ENCODE measurements around the gene SYCE1L.
"Not testable (repeated sequence)": the region's sequence is repeated elsewhere in the genome, so short reads cannot be mapped to it uniquely, and the experiment has no call there.

The SYCE1L gene

GRCh38 chr16:77219437-77219836 is 20.2 kb downstream of the SYCE1L start:
- Mint-ChIP-seq H3K4me3 (no peak overlapping the region), H3K9me3 (ENCODE audit: low read depth) (no peaks in the 10 kb centered on the region), H3K27ac (no peak overlapping the region), H3K27me3 (no peaks in the 10 kb centered on the region), H3K4me1 (ENCODE audit: low read depth) (no peaks in the 10 kb centered on the region), H3K36me3 (no peaks in the 10 kb centered on the region)

DNA sequence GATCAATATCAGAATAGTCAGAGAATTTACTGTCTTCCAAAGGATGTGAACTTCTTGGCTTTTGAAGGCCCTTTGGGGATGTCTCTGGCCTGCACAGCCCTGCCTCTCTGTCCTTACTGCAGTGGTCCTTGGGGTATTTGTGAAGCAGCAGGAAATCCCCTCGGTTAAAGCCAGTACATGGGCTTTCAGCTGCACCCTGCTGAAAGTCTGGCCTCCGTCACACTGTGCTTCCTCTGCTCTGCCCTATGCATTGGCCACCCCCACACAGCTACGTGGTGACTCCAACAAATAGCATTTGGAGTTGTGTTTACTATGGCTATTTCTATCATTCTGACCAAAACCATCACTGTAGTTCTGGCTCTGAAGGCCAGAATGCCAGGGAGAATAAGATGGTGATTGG is 21.2 kb downstream of the SYCE1L start:
- H3K36me3 Mint-ChIP-seq: no peaks in the 10 kb centered on the region
- peaks cover under 1% of the 10 kb centered on the region for H3K27me3 Mint-ChIP-seq
- no peak overlapping the region for H3K27ac Mint-ChIP-seq
- H3K4me3 Mint-ChIP-seq: no peak overlapping the region
- H3K9me3 Mint-ChIP-seq (ENCODE audit: low read depth): no peaks in the 10 kb centered on the region
- no peaks in the 10 kb centered on the region for H3K4me1 Mint-ChIP-seq (ENCODE audit: low read depth)

- Mint-ChIP-seq H3K36me3 (no peaks in the 10 kb centered on the region), H3K4me3 (no peak overlapping the region), H3K27ac (no peak overlapping the region), H3K9me3 (ENCODE audit: low read depth) (no peaks in the 10 kb centered on the region), H3K27me3 (peaks cover 2% of the 10 kb centered on the region), H3K4me1 (ENCODE audit: low read depth) (no peaks in the 10 kb centered on the region)
Observed at GRCh38 chr16:77221482-77221881, 22.3 kb downstream of the SYCE1L start.

- no peaks in the 10 kb centered on the region for H3K4me1 Mint-ChIP-seq (ENCODE audit: low read depth)
- no peaks in the 10 kb centered on the region for H3K36me3 Mint-ChIP-seq
- no peaks in the 10 kb centered on the region for H3K9me3 Mint-ChIP-seq (ENCODE audit: low read depth)
- peaks cover 2% of the 10 kb centered on the region for H3K27me3 Mint-ChIP-seq
- H3K27ac Mint-ChIP-seq: no peak overlapping the region
- H3K4me3 Mint-ChIP-seq: no peak overlapping the region
Observed at GRCh38 chr16:77223184-77223583, 24.0 kb downstream of the SYCE1L start.

GRCh38 chr16:77225182-77225581 is 26.0 kb downstream of the SYCE1L start:
- H3K4me3 Mint-ChIP-seq: no peak overlapping the region
- no peaks in the 10 kb centered on the region for H3K36me3 Mint-ChIP-seq
- H3K4me1 Mint-ChIP-seq (ENCODE audit: low read depth): no peaks in the 10 kb centered on the region
- H3K27me3 Mint-ChIP-seq: peaks cover 8% of the 10 kb centered on the region
- H3K9me3 Mint-ChIP-seq (ENCODE audit: low read depth): no peaks in the 10 kb centered on the region
- no peak overlapping the region for H3K27ac Mint-ChIP-seq

DNA sequence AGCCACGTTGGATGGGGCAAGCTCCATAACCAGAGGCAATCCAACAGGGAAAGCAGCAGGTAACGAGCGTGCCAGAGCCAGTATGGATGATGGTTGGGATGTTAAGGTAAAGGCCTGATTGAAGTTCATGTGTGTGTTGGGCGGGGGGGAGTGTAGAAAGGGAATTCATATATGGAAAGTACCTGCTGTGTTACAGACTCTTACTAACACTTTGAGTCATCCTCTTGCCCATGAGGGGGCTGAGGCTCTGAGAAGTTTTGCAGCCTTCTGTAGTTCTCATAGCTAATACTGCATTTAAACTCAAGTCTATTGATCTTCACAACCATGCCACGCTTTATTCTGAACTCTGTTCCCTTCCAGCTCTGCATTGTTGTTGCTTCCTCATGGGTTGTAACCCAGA is 28.5 kb downstream of the SYCE1L start:
- Mint-ChIP-seq H3K36me3 (no peaks in the 10 kb centered on the region), H3K9me3 (ENCODE audit: low read depth) (no peaks in the 10 kb centered on the region), H3K4me3 (no peak overlapping the region), H3K4me1 (ENCODE audit: low read depth) (no peaks in the 10 kb centered on the region), H3K27ac (no peak overlapping the region), H3K27me3 (peaks cover 11% of the 10 kb centered on the region)

GRCh38 chr16:77231047-77231446 is 31.8 kb downstream of the SYCE1L start:
- H3K4me3 Mint-ChIP-seq: no peak overlapping the region
- H3K36me3 Mint-ChIP-seq: no peaks in the 10 kb centered on the region
- no peak overlapping the region for H3K27ac Mint-ChIP-seq
- peaks cover 12% of the 10 kb centered on the region for H3K27me3 Mint-ChIP-seq
- H3K4me1 Mint-ChIP-seq (ENCODE audit: low read depth): no peaks in the 10 kb centered on the region
- H3K9me3 Mint-ChIP-seq (ENCODE audit: low read depth): no peaks in the 10 kb centered on the region

GRCh38 chr16:77233799-77234519 is 34.8 kb downstream of the SYCE1L start:
- Mint-ChIP-seq H3K36me3 (no peaks in the 10 kb centered on the region), H3K4me1 (ENCODE audit: low read depth) (peaks cover 3% of the 10 kb centered on the region), H3K27me3 (peaks cover 7% of the 10 kb centered on the region), H3K27ac (no peak overlapping the region), H3K4me3 (no peak overlapping the region), H3K9me3 (ENCODE audit: low read depth) (no peaks in the 10 kb centered on the region)

- Mint-ChIP-seq H3K9me3 (ENCODE audit: low read depth) (no peaks in the 10 kb centered on the region), H3K27me3 (peaks cover 6% of the 10 kb centered on the region), H3K4me1 (ENCODE audit: low read depth) (peaks cover 3% of the 10 kb centered on the region), H3K36me3 (no peaks in the 10 kb centered on the region), H3K27ac (no peak overlapping the region), H3K4me3 (no peak overlapping the region)
Observed at GRCh38 chr16:77234611-77235010, 35.4 kb downstream of the SYCE1L start.

GRCh38 chr16:77236063-77236511 is 36.9 kb downstream of the SYCE1L start:
- peaks cover 3% of the 10 kb centered on the region for H3K27me3 Mint-ChIP-seq
- peaks cover 3% of the 10 kb centered on the region for H3K4me1 Mint-ChIP-seq (ENCODE audit: low read depth)
- H3K36me3 Mint-ChIP-seq: no peaks in the 10 kb centered on the region
- no peak overlapping the region for H3K27ac Mint-ChIP-seq
- H3K4me3 Mint-ChIP-seq: peak overlapping the region; percentile 42
- H3K9me3 Mint-ChIP-seq (ENCODE audit: low read depth): no peaks in the 10 kb centered on the region

DNA sequence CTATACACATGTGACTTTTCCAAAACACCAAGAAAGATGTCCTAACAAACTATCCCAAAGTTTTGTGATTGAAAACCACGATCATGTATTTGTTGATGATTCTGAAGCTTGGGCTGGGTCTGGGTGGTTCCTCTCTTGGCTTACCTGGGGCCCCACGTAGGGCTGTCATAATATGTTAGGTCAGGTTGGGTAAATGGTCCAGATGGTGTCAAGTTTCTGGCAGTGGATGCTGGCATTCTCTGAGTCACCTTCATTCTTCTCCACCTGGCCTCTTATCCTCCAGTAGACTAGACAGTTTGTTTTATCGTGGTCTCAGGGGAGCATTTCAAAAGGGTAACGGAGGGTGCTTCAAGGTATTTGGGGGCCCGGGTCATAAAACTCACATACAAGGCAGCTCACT is 39.4 kb downstream of the SYCE1L start:
- H3K4me1 Mint-ChIP-seq (ENCODE audit: low read depth): peaks cover 3% of the 10 kb centered on the region
- H3K4me3 Mint-ChIP-seq: no peak overlapping the region
- no peaks in the 10 kb centered on the region for H3K9me3 Mint-ChIP-seq (ENCODE audit: low read depth)
- H3K27ac Mint-ChIP-seq: no peak overlapping the region
- peaks cover 3% of the 10 kb centered on the region for H3K27me3 Mint-ChIP-seq
- H3K36me3 Mint-ChIP-seq: no peaks in the 10 kb centered on the region

GRCh38 chr16:77242471-77242870 is 43.3 kb downstream of the SYCE1L start:
- not testable (repeated sequence) for H3K4me3 Mint-ChIP-seq; H3K9me3 Mint-ChIP-seq (ENCODE audit: low read depth); H3K27me3 Mint-ChIP-seq; H3K36me3 Mint-ChIP-seq; H3K4me1 Mint-ChIP-seq (ENCODE audit: low read depth); H3K27ac Mint-ChIP-seq

GRCh38 chr16:77246150-77246549 is 46.9 kb downstream of the SYCE1L start:
- H3K27ac Mint-ChIP-seq: no peak overlapping the region
- no peaks in the 10 kb centered on the region for H3K9me3 Mint-ChIP-seq (ENCODE audit: low read depth)
- no peaks in the 10 kb centered on the region for H3K36me3 Mint-ChIP-seq
- no peaks in the 10 kb centered on the region for H3K4me1 Mint-ChIP-seq (ENCODE audit: low read depth)
- no peak overlapping the region for H3K4me3 Mint-ChIP-seq
- H3K27me3 Mint-ChIP-seq: no peaks in the 10 kb centered on the region

- no peak overlapping the region for H3K4me3 Mint-ChIP-seq
Observed at GRCh38 chr16:77250400-77250799, 51.2 kb downstream of the SYCE1L start.

More at GRCh38 chr16:77250400-77250799, 51.2 kb downstream of the SYCE1L start:
- Mint-ChIP-seq H3K36me3 (no peaks in the 10 kb centered on the region), H3K27ac (no peak overlapping the region), H3K9me3 (ENCODE audit: low read depth) (no peaks in the 10 kb centered on the region), H3K27me3 (peaks cover 4% of the 10 kb centered on the region), H3K4me1 (ENCODE audit: low read depth) (no peaks in the 10 kb centered on the region)

All from activated naive CD8-positive, alpha-beta T cell (primary cell).